Thyroid gland (tissue), 4 donors: Measurements from ENCODE around the gene KRTAP5-2.

Experiments
- POLR2A ChIP-seq, 2 donors: fragments of 450-650 bp; IDR thresholded peaks; one replicate each; pipeline ENCODE4 v1.6.1; 2017; ENCODE audit warnings: antibody characterized with exemption in 2 of 2, mild to moderate bottlenecking in 2 of 2, moderate library complexity in 1 of 2
- TF ChIP-seq, protein P1 (sequence below), 6 experiments: fragments of 200-600 bp in 3 of 6; fragments of 450-650 bp in 3 of 6; sonication (generic) in 3 of 6; IDR thresholded peaks; one replicate each; pipeline ENCODE4 v1.5.1; 2016 to 2019; ENCODE audit warnings: antibody characterized with exemption in 6 of 6, mild to moderate bottlenecking in 2 of 6, inconsistent platforms in 1 of 6, moderate library complexity in 1 of 6

DNA sequence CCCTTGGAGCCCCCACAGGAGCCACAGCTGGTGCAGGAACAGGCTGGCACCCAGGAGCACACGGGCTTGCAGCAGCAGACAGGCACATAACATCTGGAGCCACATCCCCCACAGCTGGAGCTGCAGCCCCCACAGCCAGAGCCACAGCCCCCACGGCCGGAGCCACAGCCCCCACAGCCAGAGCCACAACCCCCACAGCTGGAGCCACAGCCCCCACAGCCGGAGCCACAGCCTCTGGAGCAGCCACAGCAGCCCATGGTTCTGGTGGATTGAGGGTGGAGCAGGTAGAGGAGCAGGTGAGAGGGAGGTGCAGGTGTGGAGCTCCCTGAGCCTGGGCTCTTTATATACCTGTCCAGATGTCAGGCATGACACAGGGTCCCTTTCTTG lies at the start of gene KRTAP5-2:
- TF ChIP-seq, protein P1, sequence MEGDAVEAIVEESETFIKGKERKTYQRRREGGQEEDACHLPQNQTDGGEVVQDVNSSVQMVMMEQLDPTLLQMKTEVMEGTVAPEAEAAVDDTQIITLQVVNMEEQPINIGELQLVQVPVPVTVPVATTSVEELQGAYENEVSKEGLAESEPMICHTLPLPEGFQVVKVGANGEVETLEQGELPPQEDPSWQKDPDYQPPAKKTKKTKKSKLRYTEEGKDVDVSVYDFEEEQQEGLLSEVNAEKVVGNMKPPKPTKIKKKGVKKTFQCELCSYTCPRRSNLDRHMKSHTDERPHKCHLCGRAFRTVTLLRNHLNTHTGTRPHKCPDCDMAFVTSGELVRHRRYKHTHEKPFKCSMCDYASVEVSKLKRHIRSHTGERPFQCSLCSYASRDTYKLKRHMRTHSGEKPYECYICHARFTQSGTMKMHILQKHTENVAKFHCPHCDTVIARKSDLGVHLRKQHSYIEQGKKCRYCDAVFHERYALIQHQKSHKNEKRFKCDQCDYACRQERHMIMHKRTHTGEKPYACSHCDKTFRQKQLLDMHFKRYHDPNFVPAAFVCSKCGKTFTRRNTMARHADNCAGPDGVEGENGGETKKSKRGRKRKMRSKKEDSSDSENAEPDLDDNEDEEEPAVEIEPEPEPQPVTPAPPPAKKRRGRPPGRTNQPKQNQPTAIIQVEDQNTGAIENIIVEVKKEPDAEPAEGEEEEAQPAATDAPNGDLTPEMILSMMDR (IDR thresholded peaks at IDR 0.05), result no peak
- TF ChIP-seq POLR2A (IDR thresholded peaks at IDR 0.05), result no peak
